Uterus (tissue), 4 donors: ENCODE results near the gene CBR1. TPM values are rescaled to one million over a fixed set of nuclear protein-coding genes. Genes with fewer than 3 reads are reported as not detected.
"Not testable (repeated sequence)": the region's sequence is repeated elsewhere in the genome, so short reads cannot be mapped to it uniquely, and the experiment has no call there.

Experiments
- DNase-seq, 2 donors: peaks; one replicate each; pipeline ENCODE4 v3.0.0-alpha.2; 2019 to 2020
- H3K27ac ChIP-seq, 2 donors: fragments of 200-600 bp; sonication (generic); 1 replicate in 1 of 2; 2 replicates in 1 of 2; pipeline ENCODE4 v1.5.1; 2016 to 2018
- H3K27me3 ChIP-seq, 2 donors: fragments of 200-600 bp; sonication (generic); one replicate each; pipeline ENCODE4 v1.5.1; 2018 to 2019; ENCODE audit warnings: control low read depth in 1 of 2
- H3K36me3 ChIP-seq, 2 donors: fragments of 200-600 bp; sonication (generic); one replicate each; pipeline ENCODE4 v1.5.1; 2019; ENCODE audit warnings: control low read depth in 1 of 2
- H3K4me1 ChIP-seq, 2 donors: fragments of 200-600 bp; sonication (generic); one replicate each; pipeline ENCODE4 v1.5.1; 2018 to 2019; ENCODE audit warnings: control low read depth in 1 of 2
- H3K4me3 ChIP-seq, 2 donors: fragments of 200-600 bp; sonication (generic); 1 replicate in 1 of 2; 2 replicates in 1 of 2; pipeline ENCODE4 v1.5.1; 2018 to 2019; ENCODE audit warnings: mild to moderate bottlenecking in 1 of 2
- H3K9me3 ChIP-seq, 2 donors: fragments of 200-600 bp; sonication (generic); one replicate each; pipeline ENCODE4 v1.5.1; 2019; ENCODE audit warnings: control low read depth in 1 of 2
- POLR2A ChIP-seq, 2 donors: fragments of 450-650 bp; IDR thresholded peaks; one replicate each; pipeline ENCODE4 v1.6.1; 2016; ENCODE audit warnings: antibody characterized with exemption in 2 of 2, mild to moderate bottlenecking in 1 of 2, moderate library complexity in 1 of 2
- intact Hi-C: fragments of 100-400 bp; cut with DNase I; formaldehyde crosslinking; loops from one replicate; pipeline ENCODE4 v1.15.1; 2023; ENCODE audit warnings: low total_unique reads
- total RNA-seq, 4 donors: library from RNA; depleted of rRNA in 3 of 4; stranded (reverse); fragments of >200 nt in 3 of 4; gene quantifications; one replicate each; pipeline versions ENCODE4 v1.1.0 to v1.2.4, GENCODE V29; 2014 to 2023
- TF ChIP-seq, protein P1 (sequence below), 4 experiments: fragments of 200-600 bp in 2 of 4; fragments of 450-650 bp in 2 of 4; sonication (generic) in 2 of 4; IDR thresholded peaks; one replicate each; pipeline ENCODE4 v1.5.1; 2016 to 2019; ENCODE audit warnings: antibody characterized with exemption in 4 of 4, mild to moderate bottlenecking in 2 of 4, moderate library complexity in 1 of 4
- donor health status: DM: yes; HTN: yes; CAD: no.

CBR1 gene
- total RNA-seq, 4 donors from 2014 or later, result 35.7 to 152 (median 57.9) TPM

DNA sequence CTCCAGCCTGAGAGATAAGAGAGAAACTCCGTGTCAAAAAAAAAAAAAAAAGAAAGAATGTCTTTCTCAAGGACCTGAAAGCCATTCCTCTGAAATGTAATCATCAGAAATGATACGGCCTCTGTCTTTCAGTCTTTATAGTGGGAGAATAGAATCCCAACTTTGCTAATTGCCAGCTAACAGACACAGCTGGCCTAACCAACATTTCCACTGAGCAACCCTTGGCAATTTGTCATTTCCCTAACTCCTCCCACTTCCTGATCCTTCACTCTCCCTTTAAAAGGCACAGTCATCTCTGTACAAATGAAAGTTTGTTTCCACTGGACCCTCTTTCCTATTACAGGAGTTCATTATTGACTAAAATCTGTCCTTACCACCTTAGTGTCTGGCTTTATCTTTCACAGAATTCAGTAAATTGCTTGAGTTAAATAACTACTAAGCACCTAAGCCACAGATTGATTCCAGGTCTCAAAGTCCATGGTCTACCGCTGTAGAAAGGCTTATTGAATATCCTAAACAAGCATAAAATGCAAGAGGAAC, 4.3 kb upstream of the CBR1 start:
- TF ChIP-seq, protein P1, sequence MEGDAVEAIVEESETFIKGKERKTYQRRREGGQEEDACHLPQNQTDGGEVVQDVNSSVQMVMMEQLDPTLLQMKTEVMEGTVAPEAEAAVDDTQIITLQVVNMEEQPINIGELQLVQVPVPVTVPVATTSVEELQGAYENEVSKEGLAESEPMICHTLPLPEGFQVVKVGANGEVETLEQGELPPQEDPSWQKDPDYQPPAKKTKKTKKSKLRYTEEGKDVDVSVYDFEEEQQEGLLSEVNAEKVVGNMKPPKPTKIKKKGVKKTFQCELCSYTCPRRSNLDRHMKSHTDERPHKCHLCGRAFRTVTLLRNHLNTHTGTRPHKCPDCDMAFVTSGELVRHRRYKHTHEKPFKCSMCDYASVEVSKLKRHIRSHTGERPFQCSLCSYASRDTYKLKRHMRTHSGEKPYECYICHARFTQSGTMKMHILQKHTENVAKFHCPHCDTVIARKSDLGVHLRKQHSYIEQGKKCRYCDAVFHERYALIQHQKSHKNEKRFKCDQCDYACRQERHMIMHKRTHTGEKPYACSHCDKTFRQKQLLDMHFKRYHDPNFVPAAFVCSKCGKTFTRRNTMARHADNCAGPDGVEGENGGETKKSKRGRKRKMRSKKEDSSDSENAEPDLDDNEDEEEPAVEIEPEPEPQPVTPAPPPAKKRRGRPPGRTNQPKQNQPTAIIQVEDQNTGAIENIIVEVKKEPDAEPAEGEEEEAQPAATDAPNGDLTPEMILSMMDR (IDR thresholded peaks at IDR 0.05), result no peak
- TF ChIP-seq POLR2A (IDR thresholded peaks at IDR 0.05), result no peak
- H3K27ac ChIP-seq, result no peak overlapping the region
- H3K4me1 ChIP-seq, result no peaks in the 10 kb centered on the region
- H3K36me3 ChIP-seq, result no peaks in the 10 kb centered on the region
- no peak overlapping the region for H3K4me3 ChIP-seq
- no peaks in the 10 kb centered on the region for H3K27me3 ChIP-seq
- no peaks in the 10 kb centered on the region for H3K9me3 ChIP-seq
- no peak for DNase-seq
- intact Hi-C loops, result no loop called here

DNA sequence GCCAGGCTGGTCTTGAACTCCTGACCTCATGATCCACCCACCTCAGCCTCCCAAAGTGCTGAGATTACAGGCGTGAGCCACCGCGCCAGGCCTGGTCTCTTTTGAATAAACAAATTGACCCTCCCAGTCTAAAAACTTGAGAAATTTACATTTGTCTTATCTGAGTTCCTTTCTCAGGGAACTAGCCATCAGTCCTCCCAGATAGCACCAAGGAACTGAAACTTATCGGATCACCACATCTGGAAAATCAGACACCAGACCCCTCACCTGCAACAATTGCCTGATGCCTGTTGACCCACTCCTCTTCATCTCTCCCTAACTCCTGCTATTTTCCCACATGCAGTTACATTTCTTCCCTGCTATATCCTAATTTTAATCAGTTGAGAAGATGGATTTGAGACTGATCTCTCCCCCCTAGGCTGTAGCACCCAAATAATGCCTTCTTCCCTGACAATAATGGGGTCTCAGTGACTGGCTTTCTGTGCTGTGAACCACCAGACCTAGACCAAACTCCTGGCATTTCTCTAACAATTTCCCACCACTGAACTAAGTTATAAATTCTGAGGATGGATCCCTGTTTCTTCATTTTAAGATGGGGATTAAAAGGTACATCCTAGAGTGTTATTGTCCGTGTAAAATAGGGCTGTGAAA, 951 bp upstream of the CBR1 start:
- no peaks in the 10 kb centered on the region for H3K9me3 ChIP-seq
- no peak for DNase-seq
- TF ChIP-seq, protein P1 (IDR thresholded peaks at IDR 0.05), result no peak
- TF ChIP-seq POLR2A (IDR thresholded peaks at IDR 0.05), result no peak
- no peaks in the 10 kb centered on the region for H3K36me3 ChIP-seq
- peaks cover 0 to 3% of the 10 kb centered on the region in 2 donors for H3K4me1 ChIP-seq
- no peaks in the 10 kb centered on the region for H3K27me3 ChIP-seq
- intact Hi-C loops, result no loop called here
- peak overlapping the region; percentile 72 to 87 for H3K27ac ChIP-seq
- H3K4me3 ChIP-seq, result no peak overlapping the region

DNA sequence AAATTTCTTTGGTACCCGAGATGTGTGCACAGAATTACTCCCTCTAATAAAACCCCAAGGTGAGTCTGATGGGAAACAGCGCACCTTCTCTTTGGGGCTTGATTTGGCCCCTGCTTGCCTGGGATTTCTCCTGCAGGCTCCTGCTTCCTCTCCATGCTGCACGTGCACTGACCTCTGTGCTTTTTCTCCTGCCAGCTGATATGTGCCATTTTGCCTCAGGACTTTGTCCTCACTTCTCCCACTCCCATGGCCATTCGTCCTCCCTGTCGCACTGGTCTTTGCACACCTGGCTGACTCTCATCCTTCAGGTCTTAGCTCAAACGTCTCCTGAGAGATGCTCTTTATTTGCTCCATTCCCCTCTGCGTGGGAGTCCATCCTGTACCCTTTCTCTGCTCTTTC, 1.2 kb downstream of the CBR1 start:
- H3K9me3 ChIP-seq, result no peaks in the 10 kb centered on the region
- peak overlapping the region in 1 of 2 donors; percentile 6 for H3K4me3 ChIP-seq
- no peaks in the 10 kb centered on the region for H3K36me3 ChIP-seq
- H3K4me1 ChIP-seq, result peaks cover 0 to 3% of the 10 kb centered on the region in 2 donors
- no peak for DNase-seq
- intact Hi-C loops, result no loop called here
- H3K27ac ChIP-seq, result no peak overlapping the region
- TF ChIP-seq POLR2A (IDR thresholded peaks at IDR 0.05), result no peak
- TF ChIP-seq, protein P1 (IDR thresholded peaks at IDR 0.05), result no peak
- no peaks in the 10 kb centered on the region for H3K27me3 ChIP-seq

DNA sequence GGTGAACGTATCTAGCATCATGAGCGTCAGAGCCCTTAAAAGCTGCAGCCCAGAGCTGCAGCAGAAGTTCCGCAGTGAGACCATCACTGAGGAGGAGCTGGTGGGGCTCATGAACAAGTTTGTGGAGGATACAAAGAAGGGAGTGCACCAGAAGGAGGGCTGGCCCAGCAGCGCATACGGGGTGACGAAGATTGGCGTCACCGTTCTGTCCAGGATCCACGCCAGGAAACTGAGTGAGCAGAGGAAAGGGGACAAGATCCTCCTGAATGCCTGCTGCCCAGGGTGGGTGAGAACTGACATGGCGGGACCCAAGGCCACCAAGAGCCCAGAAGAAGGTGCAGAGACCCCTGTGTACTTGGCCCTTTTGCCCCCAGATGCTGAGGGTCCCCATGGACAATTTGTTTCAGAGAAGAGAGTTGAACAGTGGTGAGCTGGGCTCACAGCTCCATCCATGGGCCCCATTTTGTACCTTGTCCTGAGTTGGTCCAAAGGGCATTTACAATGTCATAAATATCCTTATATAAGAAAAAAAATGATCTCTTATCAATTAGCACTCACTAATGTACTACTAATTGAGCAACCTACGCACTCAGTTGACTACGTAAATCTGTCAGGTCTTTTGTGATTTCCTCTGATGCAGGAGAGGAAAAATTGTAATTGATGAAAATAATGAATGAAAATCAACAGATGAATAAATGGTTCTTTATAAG, 2.8 kb downstream of the CBR1 start:
- H3K36me3 ChIP-seq, result no peaks in the 10 kb centered on the region
- intact Hi-C loops, result no loop called here
- no peak for TF ChIP-seq POLR2A (IDR thresholded peaks at IDR 0.05)
- TF ChIP-seq, protein P1 (IDR thresholded peaks at IDR 0.05), result no peak
- no peaks in the 10 kb centered on the region for H3K27me3 ChIP-seq
- H3K4me3 ChIP-seq, result no peak overlapping the region
- no peaks in the 10 kb centered on the region for H3K9me3 ChIP-seq
- peaks cover 0 to 3% of the 10 kb centered on the region in 2 donors for H3K4me1 ChIP-seq
- DNase-seq, result no peak
- H3K27ac ChIP-seq, result no peak overlapping the region

DNA sequence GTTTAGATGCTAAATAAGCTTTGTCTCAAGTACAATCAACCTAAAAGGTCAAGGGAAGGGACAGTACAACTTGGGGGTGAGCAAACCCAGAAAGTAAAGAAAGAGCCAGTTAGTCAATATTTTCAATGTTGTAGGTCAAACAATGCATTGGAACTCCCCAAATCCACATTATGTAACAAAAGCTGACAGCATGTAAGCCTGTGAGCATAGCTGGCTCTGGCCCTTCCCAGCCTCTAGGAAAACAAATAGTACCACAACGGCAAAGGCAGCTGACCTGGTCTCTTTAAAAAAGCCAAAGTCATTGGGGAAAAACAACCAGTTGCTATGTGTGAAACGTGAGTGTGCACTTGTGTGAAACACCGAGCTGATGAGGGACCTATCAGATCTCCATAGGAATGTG, 3.4 kb downstream of the CBR1 start:
- Histone ChIP-seq H3K4me3 (no peak overlapping the region), H3K27me3 (no peaks in the 10 kb centered on the region), H3K4me1 (peaks cover 0 to 3% of the 10 kb centered on the region in 2 donors), H3K9me3 (no peaks in the 10 kb centered on the region), H3K36me3 (no peaks in the 10 kb centered on the region), H3K27ac (no peak overlapping the region)
- no peak for DNase-seq
- TF ChIP-seq, protein P1 (IDR thresholded peaks at IDR 0.05), result no peak
- intact Hi-C loops, result no loop called here

DNA sequence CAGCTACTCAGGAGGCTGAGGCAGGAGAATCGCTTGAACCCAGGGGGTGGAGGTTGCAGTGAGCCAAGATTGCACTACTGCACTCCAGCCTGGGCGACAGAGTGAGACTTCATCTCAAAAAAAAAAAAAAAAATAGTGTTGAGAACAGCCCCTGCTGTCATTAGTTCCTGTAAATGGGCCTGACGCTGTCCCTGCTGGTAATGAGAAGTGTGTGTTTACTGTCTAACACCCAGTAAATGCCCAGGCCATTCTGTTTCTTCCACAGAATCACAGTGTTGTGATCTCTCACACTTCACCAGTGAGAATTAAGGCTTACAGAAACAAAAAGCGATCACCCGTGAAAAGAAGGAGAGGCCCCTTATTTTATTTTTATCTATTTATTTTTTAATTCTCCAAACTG, 4.1 kb downstream of the CBR1 start:
- H3K4me3 ChIP-seq, H3K36me3 ChIP-seq, H3K27me3 ChIP-seq, H3K4me1 ChIP-seq, DNase-seq, intact Hi-C loops, H3K9me3 ChIP-seq, H3K27ac ChIP-seq: not testable (repeated sequence)
